HG02852 (cell line): Measurements from ENCODE around the gene GRM1.
"Not testable (repeated sequence)": the region's sequence is repeated elsewhere in the genome, so short reads cannot be mapped to it uniquely, and the experiment has no call there.

Experiments used
- ATAC-seq: cut with Tn5 transposase; IDR thresholded peaks from one replicate; pipeline ENCODE4 v1.9.1; 2021; ENCODE audit warnings: mild to moderate bottlenecking, moderate library complexity; ENCODE audit not compliant: unreplicated experiment

GRM1 gene

GRCh38 chr6:146267447-146267846 is 238.6 kb downstream of the GRM1 start:
- no peak for ATAC-seq

GRCh38 chr6:146267946-146268345 is 239.1 kb downstream of the GRM1 start:
- ATAC-seq, result no peak

- no peak for ATAC-seq
These were observed 240.6 kb downstream of the GRM1 start for GRCh38 chr6:146269482-146269881.

- not testable (repeated sequence) for ATAC-seq
These were observed 242.3 kb downstream of the GRM1 start for GRCh38 chr6:146271163-146271562.

- ATAC-seq, result no peak
These were observed 244.6 kb downstream of the GRM1 start for GRCh38 chr6:146273490-146273889.

GRCh38 chr6:146277142-146277541 is 248.3 kb downstream of the GRM1 start:
- no peak for ATAC-seq

- ATAC-seq, result peak; percentile 79
These were observed 252.9 kb downstream of the GRM1 start for GRCh38 chr6:146281651-146282362.

- ATAC-seq, result no peak
These were observed 254.0 kb downstream of the GRM1 start for GRCh38 chr6:146282837-146283236.

- no peak for ATAC-seq
These were observed 255.4 kb downstream of the GRM1 start for GRCh38 chr6:146284311-146284710.

GRCh38 chr6:146286961-146287360 is 258.1 kb downstream of the GRM1 start:
- ATAC-seq, result no peak

GRCh38 chr6:146287691-146288369 is 259.0 kb downstream of the GRM1 start:
- no peak for ATAC-seq

GRCh38 chr6:146289816-146290588 is 261.1 kb downstream of the GRM1 start:
- no peak for ATAC-seq

- no peak for ATAC-seq
These were observed 261.7 kb downstream of the GRM1 start for GRCh38 chr6:146290589-146290901.

GRCh38 chr6:146292506-146292905 is 263.6 kb downstream of the GRM1 start:
- ATAC-seq, result no peak

GRCh38 chr6:146295695-146296094 is 266.8 kb downstream of the GRM1 start:
- ATAC-seq, result no peak

GRCh38 chr6:146297815-146298214 is 269.0 kb downstream of the GRM1 start:
- no peak for ATAC-seq

- ATAC-seq, result no peak
These were observed 271.7 kb downstream of the GRM1 start for GRCh38 chr6:146300521-146300920.

- ATAC-seq, result no peak
These were observed 272.9 kb downstream of the GRM1 start for GRCh38 chr6:146301764-146302163.

- no peak for ATAC-seq
These were observed 274.1 kb downstream of the GRM1 start for GRCh38 chr6:146302994-146303393.

- no peak for ATAC-seq
These were observed 275.3 kb downstream of the GRM1 start for GRCh38 chr6:146304181-146304580.

- no peak for ATAC-seq
These were observed 276.2 kb downstream of the GRM1 start for GRCh38 chr6:146305092-146305491.

- no peak for ATAC-seq
These were observed 277.1 kb downstream of the GRM1 start for GRCh38 chr6:146305951-146306350.
